GM12878 (cell line): ENCODE measurements around the gene GPRIN1.

Source experiments
- BHLHE40 ChIP-seq, 2 experiments: fragments of 450-650 bp in 1 of 2; IDR thresholded peaks; 2 replicates each; pipeline ENCODE4 v1.6.1; 2011 to 2017; ENCODE audit warnings: low read depth in 2 of 2, borderline replicate concordance in 1 of 2, improper control_type of control experiment in 1 of 2, low read length in 1 of 2, mild to moderate bottlenecking in 1 of 2
- CTCF ChIP-seq, 3 experiments: IDR thresholded peaks in 2 of 3; conservative IDR thresholded peaks in 1 of 3; 2 replicates each; pipeline ENCODE4 v1.5.1; 2011; ENCODE audit warnings: low read depth in 3 of 3, low read length in 3 of 3, mild to moderate bottlenecking in 3 of 3, control low read depth in 2 of 3, moderate library complexity in 2 of 3, inconsistent platforms in 1 of 3, mixed read lengths in 1 of 3; ENCODE audit not compliant: control insufficient read depth in 2 of 3, insufficient read depth in 1 of 3; ENCODE audit errors: extremely low read depth in 1 of 3
- PBX3 ChIP-seq: IDR thresholded peaks from 2 replicates; pipeline ENCODE4 v1.6.1; 2011; ENCODE audit warnings: mild to moderate bottlenecking, low read depth, low read length, moderate library complexity; ENCODE audit not compliant: insufficient replicate concordance
- POLR2A ChIP-seq: IDR thresholded peaks from 2 replicates; pipeline ENCODE4 v1.6.1; 2011; ENCODE audit warnings: low read depth, mild to moderate bottlenecking, low read length
- TF ChIP-seq, protein P1 (sequence below): IDR thresholded peaks from 2 replicates; pipeline ENCODE4 v1.6.1; 2012; ENCODE audit warnings: improper control_type of control experiment, low read depth, low read length; ENCODE audit not compliant: insufficient replicate concordance

GRCh38 chr5:176638437-176638836, 28.5 kb upstream of the GPRIN1 start:
- no peak for TF ChIP-seq PBX3
- TF ChIP-seq, protein P1, sequence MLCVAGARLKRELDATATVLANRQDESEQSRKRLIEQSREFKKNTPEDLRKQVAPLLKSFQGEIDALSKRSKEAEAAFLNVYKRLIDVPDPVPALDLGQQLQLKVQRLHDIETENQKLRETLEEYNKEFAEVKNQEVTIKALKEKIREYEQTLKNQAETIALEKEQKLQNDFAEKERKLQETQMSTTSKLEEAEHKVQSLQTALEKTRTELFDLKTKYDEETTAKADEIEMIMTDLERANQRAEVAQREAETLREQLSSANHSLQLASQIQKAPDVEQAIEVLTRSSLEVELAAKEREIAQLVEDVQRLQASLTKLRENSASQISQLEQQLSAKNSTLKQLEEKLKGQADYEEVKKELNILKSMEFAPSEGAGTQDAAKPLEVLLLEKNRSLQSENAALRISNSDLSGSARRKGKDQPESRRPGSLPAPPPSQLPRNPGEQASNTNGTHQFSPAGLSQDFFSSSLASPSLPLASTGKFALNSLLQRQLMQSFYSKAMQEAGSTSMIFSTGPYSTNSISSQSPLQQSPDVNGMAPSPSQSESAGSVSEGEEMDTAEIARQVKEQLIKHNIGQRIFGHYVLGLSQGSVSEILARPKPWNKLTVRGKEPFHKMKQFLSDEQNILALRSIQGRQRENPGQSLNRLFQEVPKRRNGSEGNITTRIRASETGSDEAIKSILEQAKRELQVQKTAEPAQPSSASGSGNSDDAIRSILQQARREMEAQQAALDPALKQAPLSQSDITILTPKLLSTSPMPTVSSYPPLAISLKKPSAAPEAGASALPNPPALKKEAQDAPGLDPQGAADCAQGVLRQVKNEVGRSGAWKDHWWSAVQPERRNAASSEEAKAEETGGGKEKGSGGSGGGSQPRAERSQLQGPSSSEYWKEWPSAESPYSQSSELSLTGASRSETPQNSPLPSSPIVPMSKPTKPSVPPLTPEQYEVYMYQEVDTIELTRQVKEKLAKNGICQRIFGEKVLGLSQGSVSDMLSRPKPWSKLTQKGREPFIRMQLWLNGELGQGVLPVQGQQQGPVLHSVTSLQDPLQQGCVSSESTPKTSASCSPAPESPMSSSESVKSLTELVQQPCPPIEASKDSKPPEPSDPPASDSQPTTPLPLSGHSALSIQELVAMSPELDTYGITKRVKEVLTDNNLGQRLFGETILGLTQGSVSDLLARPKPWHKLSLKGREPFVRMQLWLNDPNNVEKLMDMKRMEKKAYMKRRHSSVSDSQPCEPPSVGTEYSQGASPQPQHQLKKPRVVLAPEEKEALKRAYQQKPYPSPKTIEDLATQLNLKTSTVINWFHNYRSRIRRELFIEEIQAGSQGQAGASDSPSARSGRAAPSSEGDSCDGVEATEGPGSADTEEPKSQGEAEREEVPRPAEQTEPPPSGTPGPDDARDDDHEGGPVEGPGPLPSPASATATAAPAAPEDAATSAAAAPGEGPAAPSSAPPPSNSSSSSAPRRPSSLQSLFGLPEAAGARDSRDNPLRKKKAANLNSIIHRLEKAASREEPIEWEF = no peak
- TF ChIP-seq POLR2A = no peak
- no peak for TF ChIP-seq BHLHE40 (IDR thresholded peaks at IDR 0.05; ENCODE audit: borderline replicate concordance in 1 of 2, low read depth in 2 of 2, low read length in 1 of 2)
- no peak for TF ChIP-seq CTCF (IDR thresholded peaks at IDR 0.05 in 2 of 3, conservative IDR thresholded peaks at IDR 0.05 in 1 of 3; ENCODE audit: control insufficient read depth in 2 of 3, extremely low read depth in 1 of 3, insufficient read depth in 1 of 3, low read depth in 3 of 3, low read length in 3 of 3)
